GM18505 (cell line): ENCODE results near the gene SMPD2.
A peak's percentile ranks its signal among the peaks of the same experiment; 100 is the strongest.

Experiments used
- ATAC-seq: cut with Tn5 transposase; IDR thresholded peaks from one replicate; pipeline ENCODE4 v1.9.1; 2021; ENCODE audit not compliant: unreplicated experiment
- POLR2A ChIP-seq: IDR thresholded peaks from 4 replicates; pipeline ENCODE4 v1.6.1; 2011; ENCODE audit warnings: borderline replicate concordance; ENCODE audit not compliant: insufficient read depth, insufficient read length; ENCODE audit errors: extremely low read depth

The SMPD2 gene

DNA sequence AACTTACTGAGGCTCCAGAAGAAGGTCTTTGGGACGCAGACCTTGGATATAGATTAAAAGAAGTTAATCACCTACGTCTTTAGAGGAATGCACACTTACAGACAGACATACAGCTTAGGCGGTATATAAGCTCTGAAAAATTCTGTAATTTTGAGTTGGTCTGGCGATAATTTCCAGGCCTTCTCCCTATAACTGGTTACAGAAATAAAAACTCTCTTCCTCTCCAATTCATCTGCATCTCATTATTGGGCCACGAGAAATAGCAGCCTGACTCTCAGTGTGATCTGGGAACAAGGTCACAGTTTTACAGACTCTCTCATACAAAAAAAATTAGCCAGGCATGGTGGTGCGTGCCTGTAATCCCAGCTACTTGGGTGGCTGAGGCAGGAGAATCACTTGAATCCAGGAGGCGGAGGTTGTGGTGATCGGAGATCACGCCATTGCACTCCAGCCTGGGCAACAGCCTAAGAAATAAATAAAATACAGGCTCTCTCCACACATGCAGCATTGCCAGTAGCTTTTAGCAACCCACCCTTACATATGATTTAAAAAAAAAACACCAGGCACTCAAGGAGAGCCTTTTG is 37.8 kb downstream of the SMPD2 start:
- ATAC-seq = no peak
- no peak for TF ChIP-seq POLR2A

- no peak for TF ChIP-seq POLR2A
- ATAC-seq = no peak
Measured at GRCh38 chr6:109478841-109479624, 38.5 kb downstream of the SMPD2 start.

DNA sequence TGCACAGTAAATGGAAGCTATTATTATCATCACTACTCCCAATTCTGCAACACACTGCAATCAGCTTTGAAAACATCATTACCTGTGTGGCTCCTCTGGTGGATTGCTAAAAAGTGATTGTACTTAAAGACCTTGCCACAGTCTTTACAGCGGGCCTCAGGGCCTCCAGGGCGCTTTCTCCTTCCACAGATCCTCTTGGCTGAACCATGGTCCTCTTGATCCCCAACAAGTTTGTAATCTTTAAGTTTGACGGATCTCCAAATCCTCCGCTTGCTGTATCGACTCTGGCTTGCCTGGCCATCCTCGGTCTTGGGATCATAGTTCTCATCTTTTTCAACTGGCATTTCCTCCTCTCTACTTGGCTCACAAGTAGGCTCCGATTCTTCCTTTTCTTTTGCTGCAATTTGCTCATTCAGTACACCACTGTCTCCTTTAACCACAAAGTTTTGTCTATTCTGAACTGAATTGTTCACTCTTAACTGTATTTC is 40.5 kb downstream of the SMPD2 start:
- no peak for TF ChIP-seq POLR2A
- ATAC-seq = no peak

- peak; percentile 77 for TF ChIP-seq POLR2A
- ATAC-seq = peak; percentile 95
Measured at GRCh38 chr6:109482905-109483734, 42.6 kb downstream of the SMPD2 start, which contains the start of gene ZBTB24. Gene ZBTB24, minus strand, starts transcription at chr6:109483219. Its CDS starts 1,193 bp downstream, at chr6:109482026.

DNA sequence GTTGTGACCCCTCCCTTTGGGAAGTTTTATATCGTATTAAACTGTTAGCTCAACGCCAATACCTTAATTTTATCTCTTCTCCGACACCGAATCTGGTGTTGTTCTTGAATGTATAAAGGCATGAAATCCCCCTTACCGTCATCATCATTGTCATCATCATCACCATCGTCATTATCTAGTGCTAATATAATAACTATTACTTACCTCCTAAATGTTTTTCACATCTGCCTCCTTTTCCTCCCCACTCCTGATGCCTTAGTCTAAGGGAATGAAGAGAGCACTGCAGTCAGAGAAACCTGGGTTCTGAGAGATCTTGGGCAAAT is 43.2 kb downstream of the SMPD2 start:
- ATAC-seq = no peak
- TF ChIP-seq POLR2A = no peak

GRCh38 chr6:109484122-109484521 is 43.6 kb downstream of the SMPD2 start:
- no peak for TF ChIP-seq POLR2A
- no peak for ATAC-seq

- no peak for ATAC-seq
- no peak for TF ChIP-seq POLR2A
Measured at GRCh38 chr6:109485266-109485935, 44.9 kb downstream of the SMPD2 start.

- no peak for TF ChIP-seq POLR2A
- no peak for ATAC-seq
Measured at GRCh38 chr6:109486068-109486467, 45.5 kb downstream of the SMPD2 start.

DNA sequence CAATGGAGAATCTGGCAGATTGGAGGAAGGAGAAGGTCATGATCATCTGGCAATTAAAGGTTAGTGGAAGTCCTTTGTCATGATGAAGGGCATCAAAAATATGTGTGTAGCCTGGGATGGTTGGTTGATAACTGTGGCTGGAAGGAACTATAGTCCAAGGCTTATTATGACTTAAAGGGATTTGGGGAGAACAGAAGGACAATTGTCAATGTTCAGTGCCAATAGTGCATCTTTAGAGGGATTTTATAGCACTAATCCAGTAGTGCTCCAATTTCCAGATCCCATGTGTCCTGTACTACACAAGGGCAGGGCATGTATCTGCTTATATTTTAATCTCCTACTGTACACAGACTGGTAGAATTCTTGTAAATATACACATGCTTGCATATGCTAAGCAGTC is 47.5 kb downstream of the SMPD2 start:
- no peak for ATAC-seq
- no peak for TF ChIP-seq POLR2A

GRCh38 chr6:109490713-109491112 is 50.2 kb downstream of the SMPD2 start:
- ATAC-seq = no peak
- no peak for TF ChIP-seq POLR2A

DNA sequence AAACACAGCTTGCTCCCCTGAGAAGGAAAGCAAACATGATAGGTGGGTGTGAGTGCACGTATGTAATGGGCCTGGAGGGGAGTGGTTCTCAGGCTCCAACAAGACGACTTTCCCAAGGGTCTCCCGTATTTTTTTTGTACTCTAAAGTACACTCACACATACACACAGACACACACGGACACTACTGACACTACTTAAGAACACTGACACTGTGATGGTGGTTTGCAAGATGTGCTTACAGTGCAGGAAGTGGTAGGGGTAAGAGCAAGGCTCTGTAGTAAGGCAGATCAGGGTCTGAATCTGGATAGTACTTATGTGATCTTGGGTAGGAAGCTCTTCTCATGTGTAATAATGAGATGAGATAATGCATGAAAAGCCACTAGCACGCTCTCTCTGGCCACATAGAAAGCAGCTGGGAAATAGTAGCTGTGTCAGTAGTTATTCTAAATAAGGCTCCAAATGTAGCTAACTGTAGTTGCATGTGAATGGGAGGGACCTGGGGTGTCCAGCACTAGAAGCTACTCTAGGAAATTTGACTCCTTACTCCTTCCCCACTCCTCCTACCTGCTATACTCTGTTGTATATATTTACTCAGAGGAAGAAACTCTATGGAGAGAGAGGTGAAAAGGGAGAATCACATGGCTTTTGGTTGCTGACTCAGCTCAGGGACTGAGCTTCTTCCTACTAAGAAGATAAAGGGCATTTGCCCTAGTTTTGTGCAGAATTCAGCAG is 50.8 kb downstream of the SMPD2 start:
- ATAC-seq = no peak
- TF ChIP-seq POLR2A = no peak
